Measurements from ENCODE around the gene SLC6A6. TPM values are rescaled to one million over a fixed set of nuclear protein-coding genes. Genes with fewer than 3 reads are reported as not detected.
A peak's percentile ranks its signal among the peaks of the same experiment; 100 is the strongest.

SLC6A6 gene
- total RNA-seq, 2 donors from 2014 or later = 81.5 to 85.9 TPM

DNA sequence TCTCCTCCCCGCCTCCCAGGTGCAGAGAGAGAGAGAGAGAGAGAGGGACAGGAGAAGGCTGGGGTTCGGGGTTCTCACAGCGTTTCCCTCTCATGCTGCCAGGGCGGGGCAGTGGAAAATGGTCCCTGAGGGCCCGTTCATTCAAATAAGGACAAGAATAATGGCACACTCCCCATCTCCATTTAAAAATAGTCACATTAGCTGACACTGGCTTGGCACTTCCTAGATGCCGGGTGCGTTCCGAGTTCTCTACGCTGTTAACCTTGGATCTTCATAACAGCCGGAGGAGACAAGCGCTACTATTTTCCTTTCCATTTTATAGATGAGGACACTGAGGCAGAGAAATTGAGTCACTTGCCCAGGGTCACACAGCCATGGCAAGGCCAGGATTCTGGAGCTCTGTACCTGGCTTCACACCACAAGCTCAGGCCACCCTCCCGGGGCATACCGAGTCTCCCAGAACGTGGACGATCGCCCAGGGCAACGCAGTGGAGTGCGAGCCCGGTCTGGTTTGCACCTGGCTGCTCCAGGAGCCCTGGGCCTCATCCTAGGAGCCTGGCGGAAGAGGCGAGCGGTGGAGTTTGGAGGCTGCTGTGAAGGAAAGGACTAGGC lies 608 bp upstream of the SLC6A6 start:
- Histone ChIP-seq H3K9me3 (no peaks in the 10 kb centered on the region), H3K27ac (peak overlapping the region; percentile 92 to 94), H3K4me3 (peak overlapping the region; percentile 79 to 83), H3K27me3 (no peaks in the 10 kb centered on the region), H3K36me3 (no peaks in the 10 kb centered on the region), H3K4me1 (peaks cover 0 to 39% of the 10 kb centered on the region in 2 donors)
- no peak for DNase-seq (ENCODE audit: low spot score)
- TF ChIP-seq, protein P1, sequence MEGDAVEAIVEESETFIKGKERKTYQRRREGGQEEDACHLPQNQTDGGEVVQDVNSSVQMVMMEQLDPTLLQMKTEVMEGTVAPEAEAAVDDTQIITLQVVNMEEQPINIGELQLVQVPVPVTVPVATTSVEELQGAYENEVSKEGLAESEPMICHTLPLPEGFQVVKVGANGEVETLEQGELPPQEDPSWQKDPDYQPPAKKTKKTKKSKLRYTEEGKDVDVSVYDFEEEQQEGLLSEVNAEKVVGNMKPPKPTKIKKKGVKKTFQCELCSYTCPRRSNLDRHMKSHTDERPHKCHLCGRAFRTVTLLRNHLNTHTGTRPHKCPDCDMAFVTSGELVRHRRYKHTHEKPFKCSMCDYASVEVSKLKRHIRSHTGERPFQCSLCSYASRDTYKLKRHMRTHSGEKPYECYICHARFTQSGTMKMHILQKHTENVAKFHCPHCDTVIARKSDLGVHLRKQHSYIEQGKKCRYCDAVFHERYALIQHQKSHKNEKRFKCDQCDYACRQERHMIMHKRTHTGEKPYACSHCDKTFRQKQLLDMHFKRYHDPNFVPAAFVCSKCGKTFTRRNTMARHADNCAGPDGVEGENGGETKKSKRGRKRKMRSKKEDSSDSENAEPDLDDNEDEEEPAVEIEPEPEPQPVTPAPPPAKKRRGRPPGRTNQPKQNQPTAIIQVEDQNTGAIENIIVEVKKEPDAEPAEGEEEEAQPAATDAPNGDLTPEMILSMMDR (IDR thresholded peaks at IDR 0.05) = no peak

- H3K36me3 ChIP-seq = no peaks in the 10 kb centered on the region
- H3K27me3 ChIP-seq = no peaks in the 10 kb centered on the region
- no peaks in the 10 kb centered on the region for H3K9me3 ChIP-seq
- H3K4me1 ChIP-seq = peaks cover 0 to 39% of the 10 kb centered on the region in 2 donors
- TF ChIP-seq, protein P1 (IDR thresholded peaks at IDR 0.05) = no peak
- H3K27ac ChIP-seq = peak overlapping the region; percentile 92 to 94
- peak overlapping the region; percentile 79 to 83 for H3K4me3 ChIP-seq
- no peak for DNase-seq (ENCODE audit: low spot score)
These were observed 1.3 kb downstream of the SLC6A6 start for GRCh38 chr3:14403619-14404155.

DNA sequence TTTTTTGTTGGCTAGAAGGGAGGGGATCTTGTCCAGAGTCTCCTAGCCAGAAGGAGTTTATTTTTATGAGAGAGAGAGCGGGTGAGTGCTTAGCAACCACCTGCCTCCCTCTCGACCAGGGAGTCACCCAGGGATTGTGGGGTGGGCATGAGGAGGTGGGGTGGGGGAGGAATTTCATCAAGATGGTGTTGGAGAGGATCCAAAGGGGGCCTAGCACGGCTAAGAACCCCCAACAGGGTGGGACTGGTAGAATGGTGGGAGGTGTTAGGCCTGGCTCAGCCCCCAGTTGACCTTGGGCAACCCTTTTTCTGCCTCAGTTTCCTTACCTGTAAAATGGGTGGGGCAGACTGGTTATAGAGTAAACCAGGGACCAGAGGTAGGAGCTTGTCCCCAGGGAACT lies 1.8 kb downstream of the SLC6A6 start:
- H3K27me3 ChIP-seq = no peaks in the 10 kb centered on the region
- no peak for DNase-seq (ENCODE audit: low spot score)
- H3K36me3 ChIP-seq = no peaks in the 10 kb centered on the region
- TF ChIP-seq, protein P1 (IDR thresholded peaks at IDR 0.05) = no peak
- H3K9me3 ChIP-seq = no peaks in the 10 kb centered on the region
- H3K4me3 ChIP-seq = peak overlapping the region; percentile 79 to 83
- H3K27ac ChIP-seq = peak overlapping the region; percentile 92 to 94
- H3K4me1 ChIP-seq = peaks cover 0 to 42% of the 10 kb centered on the region in 2 donors

- DNase-seq (ENCODE audit: low spot score) = no peak
- Histone ChIP-seq H3K27me3 (no peaks in the 10 kb centered on the region), H3K9me3 (no peaks in the 10 kb centered on the region), H3K27ac (peak overlapping the region; percentile 92 to 94), H3K36me3 (no peaks in the 10 kb centered on the region), H3K4me3 (peak overlapping the region; percentile 79 to 83), H3K4me1 (peaks cover 0 to 48% of the 10 kb centered on the region in 2 donors)
- TF ChIP-seq, protein P1 (IDR thresholded peaks at IDR 0.05) = no peak
These were observed 2.4 kb downstream of the SLC6A6 start for GRCh38 chr3:14404631-14405359.

DNA sequence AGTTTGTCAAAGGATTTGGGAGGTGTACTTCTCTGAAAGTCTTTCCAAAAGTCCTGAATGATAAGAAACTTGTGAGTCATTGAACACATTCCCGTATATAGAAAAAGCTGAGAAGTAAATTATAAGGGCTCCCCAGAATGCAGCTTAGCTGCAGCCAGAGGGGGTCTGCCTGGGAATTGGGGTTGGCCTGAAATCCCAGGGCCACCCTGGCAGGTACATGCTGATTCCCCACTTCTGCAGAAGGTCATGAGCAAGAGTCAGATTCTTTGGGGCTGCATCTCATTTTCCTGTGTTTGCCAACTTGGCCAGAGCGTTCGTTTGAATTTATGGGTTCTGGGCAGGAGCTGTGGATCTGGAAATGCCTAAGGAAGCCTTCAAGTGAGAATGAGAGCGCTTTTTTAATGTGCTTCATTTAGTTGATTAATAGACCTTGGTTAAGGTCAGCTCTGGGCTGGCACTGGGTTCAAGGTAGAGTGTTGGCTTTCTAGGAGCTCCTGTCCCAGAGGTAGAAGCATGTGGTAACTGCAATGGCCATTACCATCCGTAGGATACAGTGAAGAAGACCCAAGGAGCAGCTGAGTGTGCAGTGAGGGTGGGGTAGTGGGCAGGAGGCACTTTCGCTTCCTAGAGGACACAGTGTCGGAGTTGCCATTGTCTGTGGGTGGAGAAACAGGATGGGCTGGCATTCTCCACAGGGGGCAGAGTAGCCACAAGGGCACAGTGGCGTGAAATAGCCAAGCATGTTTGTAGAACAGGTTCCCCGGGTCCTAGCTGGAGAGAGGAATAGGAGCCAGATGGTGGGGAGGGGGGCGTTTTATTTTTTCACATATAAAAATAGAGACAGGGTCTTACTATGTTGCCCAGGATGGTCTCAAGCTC lies 3.2 kb downstream of the SLC6A6 start:
- H3K9me3 ChIP-seq = no peaks in the 10 kb centered on the region
- peaks cover 0 to 56% of the 10 kb centered on the region in 2 donors for H3K4me1 ChIP-seq
- H3K36me3 ChIP-seq = no peaks in the 10 kb centered on the region
- peak overlapping the region; percentile 79 to 83 for H3K4me3 ChIP-seq
- TF ChIP-seq, protein P1 (IDR thresholded peaks at IDR 0.05) = no peak
- DNase-seq (ENCODE audit: low spot score) = no peak
- H3K27me3 ChIP-seq = no peaks in the 10 kb centered on the region
- peak overlapping the region; percentile 92 to 94 for H3K27ac ChIP-seq

Data from right atrium auricular region (tissue), 2 donors.